GM23338 (cell line): ENCODE results near the gene MKNK1. TPM values are rescaled to one million over a fixed set of nuclear protein-coding genes. Genes with fewer than 3 reads are reported as not detected.

Experiments used
- CTCF ChIP-seq, 2 experiments: fragments of 200-600 bp in 1 of 2; sonication (generic) in 1 of 2; conservative IDR thresholded peaks; 2 replicates each; pipeline versions ENCODE4 v1.5.1 to v1.6.1; 2016 to 2017; ENCODE audit warnings: antibody characterized with exemption in 2 of 2, low read depth in 2 of 2, mild to moderate bottlenecking in 2 of 2, moderate library complexity in 1 of 2
- EZH2phosphoT487 ChIP-seq: fragments of 200-600 bp; sonication (generic); IDR thresholded peaks from one replicate; pipeline ENCODE4 v1.8.1; 2018; ENCODE audit warnings: antibody characterized with exemption; ENCODE audit not compliant: unreplicated experiment
- JUNB ChIP-seq: IDR thresholded peaks from one replicate; pipeline ENCODE4 v1.6.1; 2016; ENCODE audit warnings: antibody characterized with exemption; ENCODE audit not compliant: unreplicated experiment
- POLR2AphosphoS5 ChIP-seq: IDR thresholded peaks from 2 replicates; pipeline ENCODE4 v1.6.1; 2016; ENCODE audit warnings: antibody characterized with exemption, low read depth
- REST ChIP-seq: IDR thresholded peaks from one replicate; pipeline ENCODE4 v1.6.1; 2018; ENCODE audit warnings: antibody characterized with exemption; ENCODE audit not compliant: unreplicated experiment
- STAT1 ChIP-seq: IDR thresholded peaks from one replicate; pipeline ENCODE4 v1.6.1; 2016; ENCODE audit warnings: antibody characterized with exemption; ENCODE audit not compliant: unreplicated experiment
- ZNF114 ChIP-seq: fragments of 250-450 bp; sonication (Bioruptor Pico); IDR thresholded peaks from 2 replicates; pipeline ENCODE4 v1.5.0; 2020; ENCODE audit warnings: mild to moderate bottlenecking, moderate library complexity
- ZNF462 ChIP-seq: fragments of 250-450 bp; sonication (Bioruptor Pico); IDR thresholded peaks from 2 replicates; pipeline ENCODE4 v1.5.0; 2020; ENCODE audit warnings: mild to moderate bottlenecking, moderate library complexity
- polyA plus RNA-seq: library from polyadenylated mRNA; unstranded; fragments of >200 nt; fragmentation: Nextera tagmentation; extraction: Ambion mirVana; gene quantifications from 2 replicates; pipeline ENCODE4 v1.2.1, GENCODE V29; 2016
- total RNA-seq: library from RNA; depleted of rRNA; stranded (reverse); fragments of >200 nt; shearing (Covaris generic); gene quantifications from 2 replicates; pipeline ENCODE4 v1.2.3, GENCODE V29; 2014

The MKNK1 gene
- total and polyA plus RNA-seq, 2 experiments from 2014 or later, result 11.8 to 20.5 TPM

GRCh38 chr1:46601257-46602007 lies 2.6 kb downstream of the MKNK1 start (continued):
- TF ChIP-seq ZNF462 (CRISPR knock-in tag), result no peak
- no peak for TF ChIP-seq POLR2AphosphoS5
- no peak for TF ChIP-seq STAT1
- no peak for TF ChIP-seq CTCF (conservative IDR thresholded peaks at IDR 0.05; ENCODE audit: low read depth in 2 of 2)
- TF ChIP-seq JUNB, result no peak
- no peak for TF ChIP-seq ZNF114 (CRISPR knock-in tag)
- no peak for TF ChIP-seq EZH2phosphoT487
- no peak for TF ChIP-seq REST
